Measurements from ENCODE around the gene PTPRM. TPM values are rescaled to one million over a fixed set of nuclear protein-coding genes. Genes with fewer than 3 reads are reported as not detected.

PTPRM gene
- total and polyA plus RNA-seq, 2 donors (not counting 3 experiments of a cell fraction or from before 2014, with no cell fraction given) = 37.4 to 43.7 TPM

- no peak overlapping the region for H3K9ac ChIP-seq (replicated peaks; ENCODE audit: extremely low read depth, insufficient read depth, low read length)
- ChIA-PET CTCF (interaction anchor here (1.6 kb wide), 1 partner anchor 69 kb away, joined by 4 read pairs; no protein-coding TSS in a partner anchor), POLR2A (no interaction called here)
- H3K27me3 ChIP-seq (ENCODE audit: control insufficient read depth in 2 of 2, insufficient read depth in 2 of 2, low read length in 2 of 2) = no peaks in the 10 kb centered on the region
- no peak for FAIRE-seq
- intact Hi-C loops (cut with micrococcal nuclease) (no loop called here), dilution Hi-C loops (cut with MboI; ENCODE audit: extremely low pct_ligation_motif_present, low sequenced_read_pairs) (no loop called here)
- no peak overlapping the region for H3K27ac ChIP-seq (ENCODE audit: insufficient read depth, low read depth, low read length)
- DNase-seq (ENCODE audit: low read depth, low spot score) = no peak
- H3K4me1 ChIP-seq (ENCODE audit: control insufficient read depth, extremely low read depth, insufficient read depth, low read length) = no peaks in the 10 kb centered on the region
- H3K9me3 ChIP-seq (replicated peaks; ENCODE audit: control insufficient read depth, insufficient read depth, low read length) = no peaks in the 10 kb centered on the region
- TF ChIP-seq POLR2A (IDR thresholded peaks at IDR 0.05; ENCODE audit: low read depth, low read length) (no peak), JUN (IDR thresholded peaks at IDR 0.05; ENCODE audit: borderline replicate concordance, insufficient read depth, insufficient read length, low read depth) (no peak), CTCF (IDR thresholded peaks at IDR 0.05; ENCODE audit: extremely low read depth in 1 of 2, insufficient read depth in 1 of 2, low read depth in 1 of 2, low read length in 2 of 2) (no peak), FOS (IDR thresholded peaks at IDR 0.05; ENCODE audit: borderline replicate concordance, insufficient read depth, low read length) (no peak), MAX (IDR thresholded peaks at IDR 0.05; ENCODE audit: insufficient read depth, insufficient read length) (no peak), GATA2 (IDR thresholded peaks at IDR 0.05; ENCODE audit: insufficient read depth, insufficient read length, low read depth, low read length) (no peak), POLR2AphosphoS5 (IDR thresholded peaks at IDR 0.05; ENCODE audit: insufficient read depth, low read depth, low read length) (no peak), MYC (IDR thresholded peaks at IDR 0.05; ENCODE audit: low read depth, low read length) (no peak), EZH2 (IDR thresholded peaks at IDR 0.05; ENCODE audit: borderline replicate concordance, low read depth, low read length, severe bottlenecking) (no peak)
- BruUV-seq (replicated peaks) = no TSS peak
- no peaks in the 10 kb centered on the region for H3K36me3 ChIP-seq (ENCODE audit: control insufficient read depth in 2 of 2, extremely low read depth in 1 of 2, insufficient read depth in 2 of 2, low read length in 2 of 2)
- no peak overlapping the region for H2AFZ ChIP-seq (ENCODE audit: low read depth, low read length)
- no peaks in the 10 kb centered on the region for H3K9me1 ChIP-seq (replicated peaks; ENCODE audit: control insufficient read depth, extremely low read depth, insufficient read depth, low read length)
- H3K4me3 ChIP-seq (replicated peaks in 1 of 3; ENCODE audit: insufficient read depth in 1 of 3, low read depth in 1 of 3, low read length in 3 of 3) = no peak overlapping the region
- no peaks in the 10 kb centered on the region for H3K79me2 ChIP-seq (ENCODE audit: control insufficient read depth, insufficient read depth, low read length)
- H3K4me2 ChIP-seq (ENCODE audit: insufficient read depth, low read length) = no peak overlapping the region
- no peaks in the 10 kb centered on the region for H4K20me1 ChIP-seq (replicated peaks; ENCODE audit: control insufficient read depth, extremely low read depth, insufficient read depth, low read length)
Observed at GRCh38 chr18:7859122-7859521, 292.0 kb downstream of the PTPRM start.

All from endothelial cell of umbilical vein (primary cell).